Sigmoid colon (tissue), 4 donors: ENCODE measurements around the gene HSPA1L.

Experiments used
- EP300 ChIP-seq, 4 donors: sonication (generic); formaldehyde crosslinking; IDR thresholded peaks; one replicate each; pipeline ENCODE4 v1.6.1; 2017; ENCODE audit warnings: antibody characterized with exemption in 4 of 4
- POLR2A ChIP-seq, 2 donors: fragments of 450-650 bp; IDR thresholded peaks; one replicate each; pipeline ENCODE4 v1.6.1; 2016; ENCODE audit warnings: antibody characterized with exemption in 2 of 2, mild to moderate bottlenecking in 2 of 2, moderate library complexity in 2 of 2
- POLR2AphosphoS5 ChIP-seq, 4 donors: sonication (generic); formaldehyde crosslinking; IDR thresholded peaks; one replicate each; pipeline ENCODE4 v1.6.1; 2017; ENCODE audit warnings: antibody characterized with exemption in 4 of 4
- TF ChIP-seq, protein P1 (sequence below), 4 experiments: fragments of 450-650 bp in 3 of 4; fragments of 200-600 bp in 1 of 4; IDR thresholded peaks; one replicate each; pipeline ENCODE4 v1.5.1; 2016 to 2019; ENCODE audit warnings: antibody characterized with exemption in 4 of 4, mild to moderate bottlenecking in 3 of 4, moderate library complexity in 2 of 4

DNA sequence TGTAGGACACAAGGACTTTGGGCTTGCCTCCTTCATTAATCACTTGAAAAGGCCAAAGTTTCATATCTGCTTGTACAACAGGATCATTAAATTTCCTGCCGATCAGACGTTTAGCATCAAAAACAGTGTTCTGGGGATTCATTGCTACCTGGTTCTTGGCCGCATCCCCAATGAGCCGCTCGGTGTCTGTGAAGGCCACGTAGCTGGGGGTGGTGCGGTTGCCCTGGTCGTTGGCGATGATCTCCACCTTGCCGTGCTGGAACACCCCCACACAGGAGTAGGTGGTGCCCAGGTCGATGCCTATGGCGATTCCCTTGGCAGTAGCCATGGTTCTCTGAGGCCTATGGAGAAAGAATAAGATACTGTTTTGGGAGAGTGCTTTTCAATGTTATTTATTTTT is 3.4 kb downstream of the HSPA1L start:
- TF ChIP-seq, protein P1, sequence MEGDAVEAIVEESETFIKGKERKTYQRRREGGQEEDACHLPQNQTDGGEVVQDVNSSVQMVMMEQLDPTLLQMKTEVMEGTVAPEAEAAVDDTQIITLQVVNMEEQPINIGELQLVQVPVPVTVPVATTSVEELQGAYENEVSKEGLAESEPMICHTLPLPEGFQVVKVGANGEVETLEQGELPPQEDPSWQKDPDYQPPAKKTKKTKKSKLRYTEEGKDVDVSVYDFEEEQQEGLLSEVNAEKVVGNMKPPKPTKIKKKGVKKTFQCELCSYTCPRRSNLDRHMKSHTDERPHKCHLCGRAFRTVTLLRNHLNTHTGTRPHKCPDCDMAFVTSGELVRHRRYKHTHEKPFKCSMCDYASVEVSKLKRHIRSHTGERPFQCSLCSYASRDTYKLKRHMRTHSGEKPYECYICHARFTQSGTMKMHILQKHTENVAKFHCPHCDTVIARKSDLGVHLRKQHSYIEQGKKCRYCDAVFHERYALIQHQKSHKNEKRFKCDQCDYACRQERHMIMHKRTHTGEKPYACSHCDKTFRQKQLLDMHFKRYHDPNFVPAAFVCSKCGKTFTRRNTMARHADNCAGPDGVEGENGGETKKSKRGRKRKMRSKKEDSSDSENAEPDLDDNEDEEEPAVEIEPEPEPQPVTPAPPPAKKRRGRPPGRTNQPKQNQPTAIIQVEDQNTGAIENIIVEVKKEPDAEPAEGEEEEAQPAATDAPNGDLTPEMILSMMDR (IDR thresholded peaks at IDR 0.05): no peak
- no peak for TF ChIP-seq POLR2A (IDR thresholded peaks at IDR 0.05)
- no peak for TF ChIP-seq POLR2AphosphoS5 (IDR thresholded peaks at IDR 0.05)
- no peak for TF ChIP-seq EP300 (IDR thresholded peaks at IDR 0.05)
